Measurements from ENCODE around the gene PIN1.

- TF ChIP-seq TAF1 (IDR thresholded peaks at IDR 0.05; ENCODE audit: borderline replicate concordance, low read depth, low read length) (no peak), POLR2AphosphoS5 (IDR thresholded peaks at IDR 0.05; ENCODE audit: low read depth, low read length) (no peak)
Observed at GRCh38 chr19:9891609-9892373, 56.7 kb downstream of the PIN1 start.
